Urothelium cell line (cell line): ENCODE measurements around the gene LEMD1.
"Not testable (repeated sequence)": the region's sequence is repeated elsewhere in the genome, so short reads cannot be mapped to it uniquely, and the experiment has no call there.

ENCODE experiments used
- DNase-seq: peaks from one replicate; pipeline ENCODE4 v3.0.0; 2011; ENCODE audit warnings: low spot score, mixed read lengths
- FAIRE-seq: peaks from 2 replicates; lab custom pipeline; 2011; peaks lifted over from hg19 to GRCh38; lab: Jason Lieb, UNC

The LEMD1 gene

DNA sequence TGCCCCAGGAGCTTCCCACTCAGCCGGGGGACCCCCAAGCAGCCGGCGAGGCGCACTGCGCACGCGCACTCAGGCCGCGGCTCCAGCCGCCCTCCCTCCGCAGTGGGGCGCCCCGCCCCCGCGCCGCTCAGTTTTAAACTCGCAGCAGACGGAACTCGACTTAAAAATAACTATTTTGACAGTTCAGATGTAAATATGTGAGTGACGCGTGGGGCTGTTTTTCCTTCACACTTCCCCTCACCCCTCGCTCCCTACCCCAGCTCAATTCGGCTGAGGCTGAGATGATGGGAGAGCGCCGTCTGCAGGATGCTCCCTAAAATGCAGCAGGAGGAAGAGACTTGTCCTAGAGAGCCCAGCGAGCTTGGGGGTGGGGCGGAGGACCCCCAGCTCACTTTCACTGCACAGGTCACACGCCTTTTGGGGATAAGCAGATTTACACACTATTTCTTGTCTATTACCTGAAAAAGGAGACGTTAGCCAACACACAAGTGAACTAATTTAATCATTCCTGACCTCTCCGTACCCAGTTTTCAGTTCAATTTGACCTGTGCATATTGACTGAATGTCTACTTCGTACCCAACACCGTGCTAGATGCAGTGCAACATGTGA, 8.9 kb upstream of the LEMD1 start:
- no peak for FAIRE-seq
- DNase-seq: no peak

DNA sequence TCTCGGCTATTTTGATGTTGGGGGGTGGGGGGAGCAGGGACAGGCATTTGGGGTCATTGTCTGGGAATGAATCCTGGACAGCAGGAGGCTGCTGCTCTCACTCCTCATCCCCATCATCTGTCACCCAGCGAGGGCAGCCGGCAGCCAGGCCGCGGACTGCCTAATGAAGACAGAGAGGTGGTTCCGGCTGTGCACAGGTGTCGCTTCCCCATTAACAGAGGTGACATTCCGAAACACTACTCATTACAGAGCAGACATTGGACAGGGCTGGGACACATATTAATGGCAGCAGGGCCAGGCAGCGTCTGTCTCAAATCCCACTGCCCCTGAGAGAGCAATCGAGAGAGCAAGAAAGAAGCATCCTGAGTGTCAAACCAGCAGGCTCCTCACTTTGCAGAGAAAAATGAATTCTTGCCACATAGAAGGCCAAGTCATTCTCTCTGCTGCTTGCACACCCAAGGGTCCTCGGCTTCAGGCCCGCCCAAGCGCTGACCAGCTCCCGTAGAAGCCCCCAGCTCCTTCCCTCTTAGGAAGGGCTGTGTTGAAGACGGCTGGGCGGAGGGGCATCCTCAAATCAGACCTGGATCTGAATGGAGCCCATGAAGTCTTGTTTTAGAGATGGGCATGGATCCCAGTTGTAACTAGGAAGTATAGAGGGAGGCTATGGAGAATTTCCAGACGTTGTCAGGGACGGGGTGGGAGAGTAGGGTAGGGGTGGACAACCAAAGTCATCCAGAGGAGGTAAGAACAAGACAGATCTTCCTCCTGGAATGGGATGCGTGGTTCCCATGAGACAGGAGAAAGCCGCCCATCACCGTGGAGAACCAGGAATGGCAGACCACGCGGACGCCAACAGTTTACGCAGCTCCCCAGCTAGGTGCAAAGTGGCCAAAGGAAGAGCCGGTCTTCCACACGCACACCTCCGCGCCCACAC, 8.2 kb upstream of the LEMD1 start:
- no peak for DNase-seq
- no peak for FAIRE-seq

DNA sequence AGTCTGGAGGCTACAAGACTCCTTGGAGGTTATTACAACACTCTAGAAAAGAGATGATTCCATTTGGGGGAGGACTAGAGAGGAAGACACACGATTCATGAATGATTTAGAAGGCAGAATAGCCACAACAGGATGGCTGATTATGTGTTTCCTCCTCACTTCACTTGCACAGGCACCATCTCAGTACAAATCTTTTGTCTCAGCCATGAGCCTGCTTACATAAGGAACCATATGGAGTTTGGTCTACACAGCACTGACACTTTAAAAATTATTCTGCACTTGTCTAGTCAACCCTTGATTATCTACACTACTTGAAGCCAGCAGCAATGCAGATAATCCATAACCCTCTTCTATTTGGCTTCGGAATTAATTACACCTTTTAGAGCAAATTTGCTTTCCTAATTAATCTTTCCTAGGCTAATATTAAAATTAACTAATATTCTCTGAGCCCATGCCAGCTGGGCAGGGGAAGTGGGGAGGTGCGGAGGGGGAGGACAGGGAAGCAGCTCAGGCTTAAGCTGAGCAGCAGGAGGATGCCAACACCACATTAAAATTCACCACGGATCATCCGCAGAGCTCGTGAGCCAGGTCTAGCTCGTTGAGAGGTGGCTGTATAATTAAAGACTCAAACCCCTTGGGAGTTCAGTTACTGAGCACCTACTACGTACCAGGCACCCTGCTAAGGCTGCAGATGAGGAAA, 3.2 kb upstream of the LEMD1 start:
- DNase-seq (no peak), FAIRE-seq (no peak)

DNA sequence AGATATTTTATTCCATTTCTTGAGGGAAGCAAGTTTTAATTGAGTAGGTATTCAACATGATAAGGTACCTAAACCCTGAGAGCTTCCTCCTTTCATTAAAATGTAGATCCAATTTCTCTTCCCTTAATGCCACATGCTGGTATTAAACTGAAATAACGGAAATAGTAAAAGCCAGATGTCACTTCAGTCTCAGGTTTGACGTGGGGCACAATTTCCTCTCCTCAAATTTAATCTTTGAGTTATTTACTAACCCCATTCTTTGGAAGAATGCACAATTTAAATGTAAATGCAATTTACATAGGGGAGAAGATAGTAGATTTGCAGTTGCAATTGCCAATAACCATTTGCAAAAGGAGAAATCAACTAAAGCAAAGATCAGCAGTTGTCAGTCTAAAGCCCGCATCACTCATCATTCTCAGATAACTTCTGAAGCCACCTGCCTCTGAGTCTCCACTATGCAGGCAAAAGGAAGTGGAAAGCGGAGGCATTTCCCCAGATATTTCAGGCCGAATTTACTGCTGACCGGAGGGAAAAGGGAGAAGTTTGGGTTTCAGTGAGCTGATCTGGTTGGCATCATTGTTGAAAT, 2.1 kb upstream of the LEMD1 start:
- no peak for FAIRE-seq
- DNase-seq: no peak

DNA sequence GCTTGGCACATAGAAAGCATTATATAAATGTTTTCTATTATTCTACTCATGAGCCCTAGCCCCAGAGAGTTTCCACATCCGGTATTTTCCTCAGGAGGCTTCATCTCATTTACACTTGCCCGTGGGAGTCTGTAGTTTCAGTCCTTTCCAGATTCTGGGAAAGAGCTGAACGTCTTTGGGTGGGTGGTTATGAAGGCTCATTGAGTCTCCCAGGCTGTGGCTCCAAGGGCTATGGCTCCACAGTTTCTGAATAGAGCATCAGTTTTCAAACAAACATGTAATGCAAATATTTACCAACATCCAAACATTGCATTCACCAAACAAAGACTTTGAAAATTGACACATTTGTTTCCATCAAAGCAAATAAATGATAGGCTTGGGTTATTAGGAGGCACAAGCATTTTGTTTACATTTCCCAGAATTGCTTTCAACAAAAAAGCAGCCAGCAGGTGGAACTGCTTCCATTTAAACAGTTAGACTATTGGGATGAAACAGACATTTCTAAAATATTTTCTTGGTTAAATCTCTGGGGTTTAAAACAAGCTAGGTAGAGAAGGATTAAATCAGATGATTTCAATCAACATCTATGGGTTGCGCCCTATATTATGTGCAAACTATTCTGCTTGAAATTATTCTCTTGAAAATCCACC, 1.3 kb upstream of the LEMD1 start:
- no peak for FAIRE-seq
- DNase-seq: no peak

DNA sequence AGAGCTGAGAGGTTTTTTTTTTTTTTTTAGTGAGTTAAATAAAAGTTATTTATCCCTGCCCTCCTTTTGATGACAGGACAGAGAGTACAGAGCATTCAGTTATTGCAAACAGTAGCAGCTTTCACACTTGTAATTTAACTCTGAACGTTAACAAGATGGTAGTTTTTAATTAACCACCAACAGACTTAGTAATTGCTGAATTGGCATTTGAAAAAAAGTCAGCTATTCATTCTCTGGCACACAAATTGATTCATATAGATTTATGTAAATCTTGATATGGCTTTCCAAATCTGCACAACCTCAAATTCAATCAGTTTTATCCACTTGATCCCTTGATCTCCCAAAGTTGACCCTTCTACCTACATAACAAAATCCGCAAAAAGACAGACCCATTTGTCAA, 918 bp downstream of the LEMD1 start:
- FAIRE-seq (no peak), DNase-seq (no peak)

DNA sequence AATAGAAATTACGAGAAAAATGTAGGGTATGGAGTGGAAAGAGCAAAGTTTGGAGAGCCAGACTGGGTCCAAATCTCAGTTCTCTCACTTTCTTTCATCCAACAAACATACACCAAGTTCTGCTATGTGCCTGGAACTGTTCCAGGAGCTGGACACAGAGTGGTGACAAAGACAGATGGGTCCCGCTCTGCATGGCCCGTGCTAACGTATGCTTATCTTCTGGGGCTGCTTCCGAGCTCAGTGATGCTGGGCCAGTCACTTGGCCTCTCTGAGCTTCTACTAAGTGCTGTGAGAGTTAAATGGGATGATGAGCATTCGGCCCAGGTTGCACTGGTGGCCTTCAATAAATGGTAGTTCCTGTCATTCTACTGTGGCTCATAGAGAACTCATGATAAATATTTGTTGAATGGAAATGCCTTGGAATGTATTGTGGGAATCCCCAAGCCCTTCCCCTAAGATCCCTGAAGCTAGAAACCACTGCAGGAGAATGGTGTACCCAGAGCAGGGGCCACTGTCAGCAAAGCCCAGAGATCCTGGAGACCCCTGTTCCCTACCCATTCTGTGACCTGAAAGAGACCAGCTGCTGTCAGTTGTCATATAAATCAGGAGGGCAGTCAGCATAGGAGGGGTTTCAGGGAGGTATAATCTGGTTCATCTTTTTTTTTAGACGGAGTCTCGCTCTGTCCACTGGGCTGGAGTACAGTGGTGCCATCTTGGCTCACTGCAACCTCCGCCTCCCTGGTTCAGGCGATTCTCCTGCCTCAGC, 3.8 kb downstream of the LEMD1 start:
- FAIRE-seq (no peak), DNase-seq (no peak)

DNA sequence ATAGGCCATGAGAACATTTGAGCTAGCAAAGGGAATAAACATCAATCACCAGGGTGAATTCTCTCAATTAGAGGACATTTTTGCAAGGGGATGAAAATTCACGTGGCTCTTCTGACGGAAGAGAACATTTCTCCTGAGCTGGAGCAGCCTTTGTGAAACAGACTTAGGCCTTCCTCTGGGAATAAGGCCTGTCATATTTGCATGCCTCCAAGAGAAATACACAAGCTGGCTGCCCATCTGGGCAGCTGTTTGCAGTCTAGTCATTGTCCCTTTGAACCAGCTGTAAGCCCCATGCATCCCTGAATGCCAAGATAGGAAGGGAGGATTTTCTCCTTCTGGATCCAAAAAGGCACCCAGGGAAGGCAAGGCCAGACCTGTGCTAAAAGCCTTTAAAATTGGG, 5.5 kb downstream of the LEMD1 start:
- no peak for FAIRE-seq

DNA sequence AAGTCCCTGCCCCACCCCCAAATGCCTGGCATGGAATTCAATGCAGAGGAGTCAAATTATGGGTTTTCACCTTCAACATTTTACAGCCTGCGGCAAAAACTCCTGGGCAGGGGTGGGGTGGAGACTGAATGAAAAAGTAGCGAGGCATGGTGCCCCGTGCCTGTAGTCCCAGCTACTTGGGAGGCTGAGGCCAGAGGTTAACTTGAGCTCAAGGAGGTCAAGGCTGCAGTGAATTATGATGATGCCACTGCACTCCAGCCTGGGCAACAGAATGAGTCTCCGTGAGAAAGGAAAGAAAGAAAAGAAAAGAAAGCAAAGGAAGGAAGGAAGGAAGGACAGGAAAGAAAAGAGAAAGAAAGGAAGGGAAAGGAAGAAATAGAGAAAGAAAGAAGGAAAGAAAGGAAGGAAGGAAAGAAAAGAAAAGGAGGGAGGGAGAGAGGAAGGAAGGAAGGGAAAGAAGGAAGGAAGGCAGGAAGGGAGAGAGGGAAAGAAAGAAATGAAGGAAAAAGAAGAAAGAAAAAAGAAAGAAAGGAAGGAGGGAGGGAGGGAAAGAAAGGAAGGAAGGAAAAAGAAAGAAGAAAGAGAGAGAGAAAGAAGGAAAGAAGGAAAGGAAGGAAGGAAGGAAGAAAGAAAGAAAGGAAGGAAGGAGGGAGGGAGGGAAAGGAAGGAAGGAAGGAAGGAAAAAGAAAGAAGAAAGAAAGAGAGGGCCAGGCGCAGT, 11.1 kb downstream of the LEMD1 start:
- no peak for DNase-seq

More for the DNA sequence above, 5.5 kb downstream of the LEMD1 start:
- no peak for DNase-seq

DNA sequence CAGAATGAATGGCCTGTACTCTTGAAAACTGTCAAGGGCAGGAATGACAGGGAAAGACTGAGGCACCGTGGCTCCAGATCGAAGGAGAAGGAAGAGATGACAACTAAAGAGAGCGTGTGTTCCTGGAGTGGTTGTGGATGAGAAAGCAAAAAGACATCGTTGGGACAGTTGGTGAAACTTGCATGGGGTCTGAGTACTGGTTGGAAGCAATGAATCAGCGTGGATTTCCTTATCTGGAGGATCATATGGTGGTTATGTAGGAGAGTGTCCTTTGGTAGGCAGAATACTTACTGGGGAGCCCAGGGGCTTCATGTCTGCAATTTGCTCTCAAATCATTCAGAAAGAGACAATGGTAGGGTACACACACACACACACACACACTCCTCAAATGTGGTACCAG, 13.9 kb downstream of the LEMD1 start:
- no peak for DNase-seq
- no peak for FAIRE-seq

More for the DNA sequence above, 11.1 kb downstream of the LEMD1 start:
- FAIRE-seq: no peak

DNA sequence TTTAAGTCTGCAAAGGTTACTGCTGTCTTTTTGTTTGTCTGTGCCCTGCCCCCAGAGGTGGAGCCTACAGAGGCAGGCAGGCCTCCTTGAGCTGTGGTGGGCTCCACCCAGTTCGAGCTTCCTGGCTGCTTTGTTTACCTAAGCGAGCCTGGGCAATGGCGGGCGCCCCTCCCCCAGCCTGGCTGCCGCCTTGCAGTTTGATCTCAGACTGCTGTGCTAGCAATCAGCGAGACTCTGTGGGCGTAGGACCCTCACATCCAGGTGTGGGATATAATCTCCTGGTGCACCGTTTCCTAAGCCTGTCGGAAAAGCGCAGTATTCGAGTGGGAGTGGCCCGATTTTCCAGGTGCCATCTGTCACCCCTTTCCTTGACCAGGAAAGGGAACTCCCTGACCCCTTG, 15.6 kb downstream of the LEMD1 start:
- not testable (repeated sequence) for FAIRE-seq, DNase-seq

DNA sequence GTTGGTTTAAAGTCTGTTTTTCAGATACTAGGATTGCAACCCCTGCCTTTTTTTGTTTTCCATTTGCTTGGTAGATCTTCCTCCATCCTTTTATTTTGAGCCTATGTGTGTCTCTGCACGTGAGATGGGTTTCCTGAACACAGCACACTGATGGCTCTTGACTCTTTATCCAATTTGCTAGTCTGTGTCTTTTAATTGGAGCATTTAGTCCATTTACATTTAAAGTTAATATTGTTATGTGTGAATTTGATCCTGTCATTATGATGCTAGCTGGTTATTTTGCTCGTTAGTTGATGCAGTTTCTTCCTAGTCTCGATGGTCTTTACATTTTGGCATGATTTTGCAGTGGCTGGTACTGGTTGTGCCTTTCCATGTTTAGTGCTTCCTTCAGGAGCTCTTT, 17.4 kb downstream of the LEMD1 start:
- not testable (repeated sequence) for DNase-seq, FAIRE-seq

DNA sequence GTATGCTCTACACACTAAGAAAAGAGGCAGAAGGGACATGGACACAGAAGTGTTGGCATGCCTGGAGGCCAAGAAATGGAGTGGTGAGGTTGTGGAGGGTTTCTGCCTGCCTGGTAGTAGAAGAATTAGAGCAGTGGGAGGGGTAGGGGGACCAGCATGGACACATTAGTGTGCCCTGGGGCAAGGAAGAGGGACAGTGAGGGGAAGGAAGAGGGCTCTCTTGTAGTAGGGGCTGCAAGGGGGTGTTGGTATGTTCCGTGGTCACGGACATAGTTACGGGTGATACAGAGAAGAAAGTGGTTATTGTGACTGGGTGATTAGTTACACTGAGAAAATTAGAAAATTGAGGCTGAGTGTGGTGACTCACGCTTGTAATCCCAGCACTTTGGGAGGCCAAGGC, 23.3 kb downstream of the LEMD1 start:
- no peak for DNase-seq
- no peak for FAIRE-seq

DNA sequence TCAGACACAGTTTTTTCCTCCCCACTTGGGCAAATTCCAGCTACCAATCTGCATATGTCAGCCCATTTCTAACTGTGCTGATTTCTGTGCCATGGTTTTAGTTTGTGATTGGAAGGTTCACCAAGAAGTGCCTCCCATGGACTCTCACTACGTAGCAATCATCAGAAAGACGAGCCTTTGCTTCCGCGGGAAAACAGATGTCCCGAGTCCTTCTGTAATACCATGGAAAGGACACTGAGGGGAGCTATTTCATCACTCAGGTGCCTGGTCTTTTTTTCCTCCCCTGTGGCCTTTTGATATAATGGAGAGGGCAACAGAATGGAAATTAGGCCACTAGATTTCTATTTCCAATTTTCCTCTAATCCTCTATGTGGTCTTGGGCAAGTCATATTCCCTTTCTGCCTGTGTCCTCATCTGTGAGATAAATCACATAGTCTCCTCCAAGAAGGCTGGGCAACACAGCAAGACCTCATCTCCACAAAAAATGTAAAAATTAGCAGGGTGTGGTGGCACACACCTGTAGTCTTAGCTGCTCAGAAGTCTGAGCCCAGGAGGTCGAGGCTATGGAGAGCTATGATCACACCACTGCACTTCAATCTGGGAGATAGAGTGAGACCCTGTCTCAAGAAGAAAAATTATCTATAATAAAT, 24.8 kb downstream of the LEMD1 start:
- DNase-seq (peak; percentile 73), FAIRE-seq (no peak)

DNA sequence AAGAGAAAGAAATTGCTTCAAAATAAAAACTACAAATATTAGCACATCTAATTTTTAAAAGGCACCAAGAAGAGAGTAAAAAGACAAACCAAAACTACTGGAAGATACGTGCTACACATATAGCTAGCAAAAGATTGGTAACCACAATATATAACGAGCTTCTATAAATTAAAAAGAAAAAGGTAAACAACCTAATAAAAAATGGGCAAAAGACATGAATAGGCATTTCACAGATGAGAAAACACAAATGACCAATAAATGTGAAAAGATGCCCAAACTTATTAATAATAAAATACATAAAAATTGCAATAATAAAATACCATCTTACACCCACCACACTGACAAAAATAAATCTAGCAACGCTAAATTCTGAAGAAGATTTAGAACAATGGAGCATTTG, 26.2 kb downstream of the LEMD1 start:
- DNase-seq (no peak), FAIRE-seq (no peak)

DNA sequence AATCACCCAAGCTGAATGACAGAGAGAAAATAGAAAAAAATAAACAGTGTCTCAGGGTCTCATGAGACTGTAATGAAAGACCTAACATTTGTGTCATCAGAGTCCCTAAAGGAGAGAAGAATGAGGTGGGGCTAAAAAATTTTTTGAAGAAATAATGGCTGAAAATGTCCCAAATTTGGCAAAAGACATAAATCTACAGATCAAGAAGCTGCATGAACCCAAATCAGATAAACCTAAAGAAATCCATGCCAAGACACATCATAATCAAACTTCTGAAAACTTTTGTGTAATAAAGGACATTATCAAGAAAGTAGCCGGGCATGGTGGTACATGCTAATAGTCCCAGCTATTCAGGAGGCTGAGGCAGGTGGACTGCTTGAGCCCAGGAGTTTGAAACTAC, 29.2 kb downstream of the LEMD1 start:
- no peak for FAIRE-seq

DNA sequence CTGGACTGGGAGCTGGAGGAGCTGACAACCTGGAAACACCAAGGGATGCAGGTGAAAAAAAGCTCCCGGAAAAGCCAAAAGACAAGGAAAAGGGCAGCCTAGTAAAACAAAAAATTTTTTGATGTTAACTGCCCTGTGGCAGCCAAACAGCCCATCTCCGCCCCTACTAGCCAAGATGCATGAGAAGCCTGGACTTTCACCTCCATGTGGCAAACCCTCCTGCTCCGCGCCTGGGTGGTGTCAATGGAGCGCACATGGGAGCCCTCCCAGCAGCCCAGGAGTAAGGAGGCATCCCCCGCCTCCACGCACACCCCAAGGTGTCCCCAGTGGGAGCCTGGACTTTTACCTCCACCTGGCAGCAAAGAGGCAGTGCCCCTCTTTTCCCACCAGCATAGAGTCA, 30.5 kb downstream of the LEMD1 start:
- DNase-seq (no peak), FAIRE-seq (no peak)

More for the DNA sequence above, 29.2 kb downstream of the LEMD1 start:
- no peak for DNase-seq

DNA sequence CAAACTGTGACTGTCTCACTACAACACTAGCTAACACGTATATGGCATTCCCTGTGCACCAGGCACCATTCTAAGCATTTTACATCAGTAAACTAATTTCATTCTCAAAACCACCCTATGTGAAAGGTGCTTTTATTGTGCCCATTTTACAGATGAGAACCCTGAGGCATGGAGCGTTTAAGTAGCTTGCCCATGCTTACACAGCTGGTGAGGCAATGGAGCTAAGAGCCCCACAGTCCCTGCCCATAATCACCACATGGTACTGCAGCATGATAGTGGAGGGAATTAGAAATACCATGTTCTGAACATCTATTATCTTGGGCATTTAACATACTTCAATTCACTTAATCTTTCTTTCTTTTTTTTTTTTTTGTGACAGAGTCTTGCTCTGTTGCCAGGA, 34.0 kb downstream of the LEMD1 start:
- FAIRE-seq: no peak

DNA sequence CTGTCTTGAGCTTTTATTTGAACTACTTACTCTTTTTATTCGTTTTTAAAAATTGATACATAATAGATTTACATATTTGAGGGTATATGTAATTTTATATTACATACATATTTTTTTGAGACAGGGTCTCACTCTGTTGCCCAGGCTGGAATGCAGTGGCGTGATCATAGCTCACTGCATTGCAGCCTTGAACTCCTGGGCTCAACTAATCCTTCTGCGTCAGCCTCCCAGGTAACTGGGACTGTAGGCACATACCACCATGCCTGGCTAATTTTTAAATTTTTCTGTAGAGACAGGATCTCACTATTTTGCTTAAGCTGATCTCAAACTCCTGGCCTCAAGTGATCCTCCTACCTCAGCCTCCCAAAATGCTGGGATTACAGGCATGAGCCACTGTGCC, 38.9 kb downstream of the LEMD1 start:
- not testable (repeated sequence) for DNase-seq, FAIRE-seq

More for the DNA sequence above, 34.0 kb downstream of the LEMD1 start:
- DNase-seq: no peak
